GM12872 (cell line): ENCODE data around the gene STX1A.

Experiments used
- TF ChIP-seq, protein P1 (sequence below): IDR thresholded peaks from 3 replicates; pipeline ENCODE4 v1.5.1; 2011; ENCODE audit warnings: low read depth, mild to moderate bottlenecking, low read length, moderate library complexity; ENCODE audit not compliant: insufficient read depth

The STX1A gene

GRCh38 chr7:73749931-73750776, 30.7 kb upstream of the STX1A start:
- TF ChIP-seq, protein P1, sequence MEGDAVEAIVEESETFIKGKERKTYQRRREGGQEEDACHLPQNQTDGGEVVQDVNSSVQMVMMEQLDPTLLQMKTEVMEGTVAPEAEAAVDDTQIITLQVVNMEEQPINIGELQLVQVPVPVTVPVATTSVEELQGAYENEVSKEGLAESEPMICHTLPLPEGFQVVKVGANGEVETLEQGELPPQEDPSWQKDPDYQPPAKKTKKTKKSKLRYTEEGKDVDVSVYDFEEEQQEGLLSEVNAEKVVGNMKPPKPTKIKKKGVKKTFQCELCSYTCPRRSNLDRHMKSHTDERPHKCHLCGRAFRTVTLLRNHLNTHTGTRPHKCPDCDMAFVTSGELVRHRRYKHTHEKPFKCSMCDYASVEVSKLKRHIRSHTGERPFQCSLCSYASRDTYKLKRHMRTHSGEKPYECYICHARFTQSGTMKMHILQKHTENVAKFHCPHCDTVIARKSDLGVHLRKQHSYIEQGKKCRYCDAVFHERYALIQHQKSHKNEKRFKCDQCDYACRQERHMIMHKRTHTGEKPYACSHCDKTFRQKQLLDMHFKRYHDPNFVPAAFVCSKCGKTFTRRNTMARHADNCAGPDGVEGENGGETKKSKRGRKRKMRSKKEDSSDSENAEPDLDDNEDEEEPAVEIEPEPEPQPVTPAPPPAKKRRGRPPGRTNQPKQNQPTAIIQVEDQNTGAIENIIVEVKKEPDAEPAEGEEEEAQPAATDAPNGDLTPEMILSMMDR = no peak

DNA sequence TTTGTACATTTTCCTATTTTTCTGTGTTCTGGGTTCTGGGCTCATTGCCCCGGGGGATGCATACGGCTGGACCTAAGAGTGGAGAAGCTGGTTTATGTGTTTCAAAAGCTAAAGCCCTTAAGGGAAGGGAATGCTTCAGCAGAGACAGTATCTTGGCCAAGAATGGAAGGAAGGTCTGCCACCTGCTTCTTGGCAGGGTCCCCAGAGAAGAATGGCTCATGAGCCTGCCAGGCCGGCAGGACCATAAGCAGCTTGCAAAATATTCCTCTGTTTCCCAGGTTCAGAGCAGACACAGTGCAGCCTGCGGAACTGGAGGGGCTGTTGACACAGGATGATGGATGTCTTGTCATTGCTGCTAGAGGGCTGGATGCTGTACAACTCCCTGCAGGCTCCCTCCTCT, 26.9 kb upstream of the STX1A start:
- TF ChIP-seq, protein P1 = no peak

GRCh38 chr7:73742753-73743641, 23.5 kb upstream of the STX1A start:
- TF ChIP-seq, protein P1 = 0 out of 3 replicates have a peak, but pooled peaks have one; percentile 11

GRCh38 chr7:73742338-73742752, 22.9 kb upstream of the STX1A start:
- TF ChIP-seq, protein P1 = no peak

GRCh38 chr7:73741600-73741999, 22.1 kb upstream of the STX1A start:
- TF ChIP-seq, protein P1 = no peak

DNA sequence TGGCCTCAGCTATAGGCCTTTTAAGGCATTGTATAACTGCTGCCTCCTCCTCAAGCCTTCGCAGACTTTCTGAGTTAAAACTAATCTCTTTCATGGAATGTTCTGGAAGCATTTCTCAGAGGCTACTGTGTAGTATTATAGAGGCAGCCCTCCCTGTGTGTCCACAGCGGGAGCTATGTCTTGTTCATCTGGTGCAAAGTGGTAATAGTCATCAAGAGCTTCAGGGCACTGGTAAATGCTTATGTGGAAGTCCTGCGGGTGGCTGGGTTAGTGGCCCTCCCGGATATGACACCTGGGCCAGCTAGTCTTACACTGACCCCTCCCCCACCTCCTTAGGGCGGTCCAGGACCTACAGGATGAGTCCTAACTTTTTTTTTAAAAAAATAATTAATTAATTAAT, 21.3 kb upstream of the STX1A start:
- TF ChIP-seq, protein P1 = no peak

DNA sequence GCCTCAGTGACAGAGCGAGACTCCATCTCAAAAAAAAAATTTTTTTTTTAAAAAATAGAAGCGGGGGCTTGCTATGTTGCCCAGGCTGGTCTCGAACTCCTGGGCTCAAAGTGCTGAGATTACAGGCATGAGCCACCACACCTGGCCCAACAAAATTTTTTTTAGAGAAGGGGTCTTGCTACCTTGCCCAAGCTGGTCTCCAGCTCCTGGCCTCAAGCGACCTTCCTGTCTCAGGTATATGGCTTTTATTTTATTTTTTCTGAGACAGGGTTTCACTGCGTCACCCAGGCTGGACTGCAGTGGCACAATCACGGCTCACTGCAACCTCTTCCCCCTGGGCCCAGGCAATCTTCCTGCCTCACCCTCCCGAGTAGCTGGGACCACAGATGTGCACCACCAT, 20.7 kb upstream of the STX1A start:
- TF ChIP-seq, protein P1 = no peak
